ENCODE measurements around the gene KATNAL1.
A peak's percentile ranks its signal among the peaks of the same experiment; 100 is the strongest.

KATNAL1 gene

GRCh38 chr13:30332456-30333143, 25.2 kb upstream of the KATNAL1 start:
- no peak for DNase-seq

GRCh38 chr13:30331331-30331771, 24.0 kb upstream of the KATNAL1 start:
- DNase-seq: no peak

- no peak for DNase-seq
Observed at GRCh38 chr13:30329009-30329585, 21.7 kb upstream of the KATNAL1 start.

GRCh38 chr13:30325668-30326067, 18.3 kb upstream of the KATNAL1 start:
- no peak for DNase-seq

- DNase-seq: no peak
Observed at GRCh38 chr13:30323524-30323923, 16.2 kb upstream of the KATNAL1 start.

- DNase-seq: no peak
Observed at GRCh38 chr13:30322428-30322827, 15.1 kb upstream of the KATNAL1 start.

GRCh38 chr13:30321256-30321655, 13.9 kb upstream of the KATNAL1 start:
- DNase-seq: no peak

- no peak for DNase-seq
Observed at GRCh38 chr13:30319655-30320054, 12.3 kb upstream of the KATNAL1 start.

GRCh38 chr13:30319130-30319529, 11.8 kb upstream of the KATNAL1 start:
- no peak for DNase-seq

GRCh38 chr13:30318026-30318425, 10.7 kb upstream of the KATNAL1 start:
- DNase-seq: no peak

GRCh38 chr13:30314562-30314961, 7.2 kb upstream of the KATNAL1 start:
- DNase-seq: no peak

GRCh38 chr13:30314069-30314468, 6.7 kb upstream of the KATNAL1 start:
- DNase-seq: no peak

GRCh38 chr13:30313311-30313710, 6.0 kb upstream of the KATNAL1 start:
- DNase-seq: no peak

GRCh38 chr13:30312904-30313303, 5.6 kb upstream of the KATNAL1 start:
- peak; percentile 33 for DNase-seq

GRCh38 chr13:30308548-30308947, 1.2 kb upstream of the KATNAL1 start:
- DNase-seq: no peak

- DNase-seq: no peak
Observed at GRCh38 chr13:30307971-30308290, 580 bp upstream of the KATNAL1 start.

- peak; percentile 83 for DNase-seq
Observed at GRCh38 chr13:30306762-30307193, 573 bp downstream of the KATNAL1 start.

GRCh38 chr13:30305456-30305970, 1.8 kb downstream of the KATNAL1 start:
- DNase-seq: no peak

- no peak for DNase-seq
Observed at GRCh38 chr13:30303269-30303668, 4.1 kb downstream of the KATNAL1 start.

GRCh38 chr13:30301827-30302226, 5.5 kb downstream of the KATNAL1 start:
- no peak for DNase-seq

GRCh38 chr13:30300596-30300995, 6.8 kb downstream of the KATNAL1 start:
- no peak for DNase-seq

GRCh38 chr13:30299786-30300185, 7.6 kb downstream of the KATNAL1 start:
- DNase-seq: no peak

- DNase-seq: no peak
Observed at GRCh38 chr13:30295116-30295515, 12.2 kb downstream of the KATNAL1 start.

GRCh38 chr13:30294004-30294403, 13.3 kb downstream of the KATNAL1 start:
- DNase-seq: no peak

GRCh38 chr13:30292325-30292724, 15.0 kb downstream of the KATNAL1 start:
- no peak for DNase-seq

Data from kidney glomerular epithelial cell (primary cell).